Activated T-helper 1 cell treated with anti-CD3 and anti-CD28 coated beads, Interleukin-12 subunit alpha, Interleukin-12 subunit beta, Interleukin-2, Interleukin-4 antibody, amounts not matched to agents 30 ng/mL and 10 ng/mL and 1 ng/mL, durations not matched to agents 14 hours and 24 hours and 36 hours (primary cell): ENCODE results near the gene CAPG. TPM values are rescaled to one million over a fixed set of nuclear protein-coding genes. Genes with fewer than 3 reads are reported as not detected.
A peak's percentile ranks its signal among the peaks of the same experiment; 100 is the strongest.

Experiments
- DNase-seq: peaks from one replicate; pipeline ENCODE4 v3.0.0; 2021; ENCODE audit warnings: low spot score
- H3K27ac Mint-ChIP-seq: one replicate; pipeline ENCODE4 v1.8.0; 2021; ENCODE audit warnings: mild to moderate bottlenecking, mixed read lengths
- H3K27me3 Mint-ChIP-seq: one replicate; pipeline ENCODE4 v1.8.0; 2022; ENCODE audit warnings: mild to moderate bottlenecking, moderate library complexity, mixed read lengths; ENCODE audit not compliant: insufficient read depth
- H3K36me3 Mint-ChIP-seq: one replicate; pipeline ENCODE4 v1.8.0; 2021; ENCODE audit warnings: low read depth, mixed read lengths
- H3K4me1 Mint-ChIP-seq: one replicate; pipeline ENCODE4 v1.8.0; 2021; ENCODE audit warnings: low read depth, mixed read lengths
- H3K4me3 Mint-ChIP-seq: one replicate; pipeline ENCODE4 v1.8.0; 2021; ENCODE audit warnings: mild to moderate bottlenecking, moderate library complexity, mixed read lengths
- H3K9me3 Mint-ChIP-seq: one replicate; pipeline ENCODE4 v1.8.0; 2021; ENCODE audit warnings: mixed read lengths
- intact Hi-C: fragments of 100-400 bp; cut with micrococcal nuclease; formaldehyde crosslinking; loops from one replicate; pipeline ENCODE4 v1.15.1; 2024
- total RNA-seq: library from RNA; stranded (reverse); gene quantifications from 2 replicates; pipeline ENCODE4 v1.2.3, GENCODE V29; 2022

CAPG gene
- total RNA-seq = 35.5 and 38.2 TPM in 2 replicates

GRCh38 chr2:85409845-85410583, at the start of gene CAPG:
TSS of gene CAPG (minus strand) at chr2:85410366. CDS start at chr2:85402145, 8,221 bp downstream.
- peak within 1 kb of the TSS; percentile 66 for H3K27ac Mint-ChIP-seq
- H3K4me3 Mint-ChIP-seq = peak within 1 kb of the TSS; percentile 82
- H3K4me1 Mint-ChIP-seq = peaks cover 60% of the 10 kb centered on the region
- H3K36me3 Mint-ChIP-seq = peaks cover 11% of the 10 kb centered on the region
- peaks cover 7% of the 10 kb centered on the region for H3K27me3 Mint-ChIP-seq
- peak; percentile 33 for DNase-seq
- H3K9me3 Mint-ChIP-seq = no peaks in the 10 kb centered on the region
- intact Hi-C loops = loop anchor here (1.0 to 10.0 kb wide), 2 partner anchors 56 to 1035 kb away; partner anchors contain the start of genes ELMOD3, KDM3A and RETSAT

- Mint-ChIP-seq H3K36me3 (no peaks in the 10 kb centered on the region), H3K4me1 (no peaks in the 10 kb centered on the region), H3K9me3 (no peaks in the 10 kb centered on the region), H3K4me3 (no peak overlapping the region), H3K27me3 (peaks cover 12% of the 10 kb centered on the region), H3K27ac (no peak overlapping the region)
- intact Hi-C loops = no loop called here
- DNase-seq = no peak
These were observed 49.6 kb upstream of the CAPG start for GRCh38 chr2:85459771-85460170.

GRCh38 chr2:85458601-85459563, 48.7 kb upstream of the CAPG start:
- no peaks in the 10 kb centered on the region for H3K9me3 Mint-ChIP-seq
- no peak for DNase-seq
- no peak overlapping the region for H3K4me3 Mint-ChIP-seq
- no peaks in the 10 kb centered on the region for H3K36me3 Mint-ChIP-seq
- peaks cover 12% of the 10 kb centered on the region for H3K27me3 Mint-ChIP-seq
- intact Hi-C loops = no loop called here
- H3K27ac Mint-ChIP-seq = no peak overlapping the region
- H3K4me1 Mint-ChIP-seq = no peaks in the 10 kb centered on the region

GRCh38 chr2:85457877-85458316, 47.7 kb upstream of the CAPG start:
- Mint-ChIP-seq H3K4me3 (no peak overlapping the region), H3K36me3 (no peaks in the 10 kb centered on the region), H3K27ac (no peak overlapping the region), H3K27me3 (peaks cover 12% of the 10 kb centered on the region), H3K9me3 (no peaks in the 10 kb centered on the region), H3K4me1 (no peaks in the 10 kb centered on the region)
- intact Hi-C loops = no loop called here
- no peak for DNase-seq

- H3K27me3 Mint-ChIP-seq = peaks cover 14% of the 10 kb centered on the region
- H3K27ac Mint-ChIP-seq = no peak overlapping the region
- no peaks in the 10 kb centered on the region for H3K4me1 Mint-ChIP-seq
- no peaks in the 10 kb centered on the region for H3K36me3 Mint-ChIP-seq
- H3K4me3 Mint-ChIP-seq = no peak overlapping the region
- no peaks in the 10 kb centered on the region for H3K9me3 Mint-ChIP-seq
- intact Hi-C loops = no loop called here
- no peak for DNase-seq
These were observed 46.9 kb upstream of the CAPG start for GRCh38 chr2:85457043-85457442.

- DNase-seq = no peak
- intact Hi-C loops = no loop called here
- Mint-ChIP-seq H3K4me3 (no peak overlapping the region), H3K9me3 (no peaks in the 10 kb centered on the region), H3K27me3 (peaks cover 14% of the 10 kb centered on the region), H3K27ac (no peak overlapping the region), H3K36me3 (no peaks in the 10 kb centered on the region), H3K4me1 (no peaks in the 10 kb centered on the region)
These were observed 45.5 kb upstream of the CAPG start for GRCh38 chr2:85455552-85456090.

- DNase-seq = no peak
- intact Hi-C loops = no loop called here
These were observed 43.4 kb upstream of the CAPG start for GRCh38 chr2:85453571-85453970.

GRCh38 chr2:85452237-85452636, 42.1 kb upstream of the CAPG start:
- H3K9me3 Mint-ChIP-seq = no peaks in the 10 kb centered on the region

More at GRCh38 chr2:85453571-85453970, 43.4 kb upstream of the CAPG start:
- no peaks in the 10 kb centered on the region for H3K9me3 Mint-ChIP-seq
- H3K4me3 Mint-ChIP-seq = no peak overlapping the region
- H3K27ac Mint-ChIP-seq = no peak overlapping the region
- no peaks in the 10 kb centered on the region for H3K36me3 Mint-ChIP-seq
- H3K27me3 Mint-ChIP-seq = peaks cover 9% of the 10 kb centered on the region
- no peaks in the 10 kb centered on the region for H3K4me1 Mint-ChIP-seq

GRCh38 chr2:85449214-85449588, 39.0 kb upstream of the CAPG start:
- DNase-seq = no peak
- no peak overlapping the region for H3K27ac Mint-ChIP-seq
- H3K4me1 Mint-ChIP-seq = no peaks in the 10 kb centered on the region
- H3K4me3 Mint-ChIP-seq = no peak overlapping the region
- intact Hi-C loops = no loop called here
- no peaks in the 10 kb centered on the region for H3K36me3 Mint-ChIP-seq
- H3K9me3 Mint-ChIP-seq = no peaks in the 10 kb centered on the region
- peaks cover 2% of the 10 kb centered on the region for H3K27me3 Mint-ChIP-seq

More at GRCh38 chr2:85452237-85452636, 42.1 kb upstream of the CAPG start:
- H3K4me1 Mint-ChIP-seq = no peaks in the 10 kb centered on the region
- peaks cover 9% of the 10 kb centered on the region for H3K27me3 Mint-ChIP-seq
- DNase-seq = no peak
- no peaks in the 10 kb centered on the region for H3K36me3 Mint-ChIP-seq
- H3K27ac Mint-ChIP-seq = no peak overlapping the region
- intact Hi-C loops = no loop called here
- no peak overlapping the region for H3K4me3 Mint-ChIP-seq

- Mint-ChIP-seq H3K36me3 (no peaks in the 10 kb centered on the region), H3K4me1 (no peaks in the 10 kb centered on the region), H3K4me3 (no peak overlapping the region), H3K27me3 (peaks cover 2% of the 10 kb centered on the region), H3K27ac (no peak overlapping the region), H3K9me3 (no peaks in the 10 kb centered on the region)
- intact Hi-C loops = no loop called here
- DNase-seq = no peak
These were observed 38.5 kb upstream of the CAPG start for GRCh38 chr2:85448461-85449213.

GRCh38 chr2:85447222-85447585, 37.0 kb upstream of the CAPG start:
- H3K27ac Mint-ChIP-seq = no peak overlapping the region
- no peaks in the 10 kb centered on the region for H3K36me3 Mint-ChIP-seq
- H3K4me1 Mint-ChIP-seq = no peaks in the 10 kb centered on the region
- H3K9me3 Mint-ChIP-seq = no peaks in the 10 kb centered on the region
- H3K4me3 Mint-ChIP-seq = no peak overlapping the region
- H3K27me3 Mint-ChIP-seq = peaks cover under 1% of the 10 kb centered on the region
- intact Hi-C loops = no loop called here
- no peak for DNase-seq
